H9 (cell line): ENCODE results near the gene TRIM52. TPM values are rescaled to one million over a fixed set of nuclear protein-coding genes. Genes with fewer than 3 reads are reported as not detected.
"Not testable (repeated sequence)": the region's sequence is repeated elsewhere in the genome, so short reads cannot be mapped to it uniquely, and the experiment has no call there.

Source experiments
- DNase-seq: peaks from one replicate; pipeline ENCODE4 v3.0.0-alpha.2; 2017
- H2AFZ ChIP-seq: one replicate; pipeline ENCODE4 v1.6.1; 2013; ENCODE audit warnings: mild to moderate bottlenecking, low read length, control low read depth, moderate library complexity
- H2AK5ac ChIP-seq: 2 replicates; pipeline ENCODE4 v1.6.1; 2013; ENCODE audit warnings: low read length, control low read depth, mixed read lengths; ENCODE audit not compliant: insufficient read length
- H2BK120ac ChIP-seq: one replicate; pipeline ENCODE4 v1.6.1; 2013; ENCODE audit warnings: low read depth, mild to moderate bottlenecking, low read length, control low read depth, inconsistent platforms; ENCODE audit not compliant: poor library complexity, severe bottlenecking
- H2BK12ac ChIP-seq: 2 replicates; pipeline ENCODE4 v1.6.1; 2013; ENCODE audit warnings: low read length, control low read depth, mixed read lengths, low read depth; ENCODE audit not compliant: insufficient read length
- H2BK15ac ChIP-seq: 2 replicates; pipeline ENCODE4 v1.6.1; 2013; ENCODE audit warnings: low read depth, low read length, control low read depth
- H2BK20ac ChIP-seq: one replicate; pipeline ENCODE4 v1.6.1; 2013; ENCODE audit warnings: low read depth, mild to moderate bottlenecking, low read length, control low read depth, inconsistent platforms; ENCODE audit not compliant: poor library complexity, severe bottlenecking
- H2BK5ac ChIP-seq: 2 replicates; pipeline ENCODE4 v1.6.1; 2013; ENCODE audit warnings: low read length, control low read depth, mixed read lengths; ENCODE audit not compliant: insufficient read length
- H3K14ac ChIP-seq: 2 replicates; pipeline ENCODE4 v1.6.1; 2013; ENCODE audit warnings: low read length, control low read depth; ENCODE audit not compliant: insufficient read depth
- H3K18ac ChIP-seq: 2 replicates; pipeline ENCODE4 v1.6.1; 2013; ENCODE audit warnings: low read depth, mild to moderate bottlenecking, mixed read lengths, low read length, control low read depth; ENCODE audit not compliant: insufficient read length
- H3K23ac ChIP-seq: 2 replicates; pipeline ENCODE4 v1.6.1; 2013; ENCODE audit warnings: low read length, control low read depth, mixed read lengths, low read depth; ENCODE audit not compliant: insufficient read length
- H3K23me2 ChIP-seq: 2 replicates; pipeline ENCODE4 v1.6.1; 2013; ENCODE audit warnings: low read depth, mild to moderate bottlenecking, mixed read lengths, low read length, control low read depth; ENCODE audit not compliant: insufficient read length, poor library complexity, severe bottlenecking
- H3K27ac ChIP-seq: 2 replicates; pipeline ENCODE4 v1.5.1; 2013; ENCODE audit warnings: low read length, control low read depth, mixed read lengths, low read depth; ENCODE audit not compliant: insufficient read length
- H3K27me3 ChIP-seq: 2 replicates; pipeline ENCODE4 v1.6.1; 2013; ENCODE audit warnings: low read length, control low read depth, inconsistent platforms; ENCODE audit not compliant: insufficient read depth
- H3K4ac ChIP-seq: 2 replicates; pipeline ENCODE4 v1.6.1; 2013; ENCODE audit warnings: low read depth, mild to moderate bottlenecking, control low read depth, inconsistent platforms, low read length, moderate library complexity
- H3K4me1 ChIP-seq: 2 replicates; pipeline ENCODE4 v1.6.1; 2013; ENCODE audit warnings: low read length, control low read depth, inconsistent platforms; ENCODE audit not compliant: insufficient read depth
- H3K4me2 ChIP-seq: 2 replicates; pipeline ENCODE4 v1.6.1; 2013; ENCODE audit warnings: low read length, control low read depth, mixed read lengths; ENCODE audit not compliant: insufficient read length, insufficient read depth
- H3K56ac ChIP-seq: 2 replicates; pipeline ENCODE4 v1.6.1; 2013; ENCODE audit warnings: low read depth, mild to moderate bottlenecking, mixed read lengths, low read length, control low read depth; ENCODE audit not compliant: insufficient read length
- H3K79me1 ChIP-seq: 2 replicates; pipeline ENCODE4 v1.6.1; 2013; ENCODE audit warnings: low read depth, mild to moderate bottlenecking, moderate library complexity, low read length, control low read depth, inconsistent platforms; ENCODE audit not compliant: insufficient read depth, poor library complexity, severe bottlenecking
- H3K79me2 ChIP-seq: 2 replicates; pipeline ENCODE4 v1.6.1; 2013; ENCODE audit warnings: low read length, control low read depth, inconsistent platforms; ENCODE audit not compliant: insufficient read depth
- H3K9ac ChIP-seq: 2 replicates; pipeline ENCODE4 v1.6.1; 2013; ENCODE audit warnings: low read length, control low read depth, mixed read lengths; ENCODE audit not compliant: insufficient read length; ENCODE audit errors: extremely low read depth
- H3K9me3 ChIP-seq: one replicate; pipeline ENCODE4 v1.6.1; 2013; ENCODE audit warnings: low read depth, low read length, inconsistent platforms; ENCODE audit not compliant: control insufficient read depth
- H3T11ph ChIP-seq: one replicate; pipeline ENCODE4 v1.6.1; 2013; ENCODE audit warnings: mild to moderate bottlenecking, low read length, control low read depth, inconsistent platforms
- H4K20me1 ChIP-seq: one replicate; pipeline ENCODE4 v1.6.1; 2013; ENCODE audit not compliant: control insufficient read depth, insufficient read length, insufficient read depth
- H4K5ac ChIP-seq: 2 replicates; pipeline ENCODE4 v1.6.1; 2013; ENCODE audit warnings: low read depth, mild to moderate bottlenecking, mixed read lengths, low read length, control low read depth; ENCODE audit not compliant: insufficient read length
- H4K8ac ChIP-seq: replicated peaks from 2 replicates; pipeline ENCODE4 v1.6.1; 2013; ENCODE audit warnings: low read length, control low read depth, mixed read lengths, low read depth; ENCODE audit not compliant: insufficient read length
- H4K91ac ChIP-seq: 2 replicates; pipeline ENCODE4 v1.6.1; 2013; ENCODE audit warnings: low read depth, mild to moderate bottlenecking, moderate library complexity, mixed read lengths, low read length, control low read depth; ENCODE audit not compliant: insufficient read length
- H3K27ac Mint-ChIP-seq, 3 experiments: 2 replicates in 2 of 3; 3 replicates in 1 of 3; pipeline ENCODE4 v1.8.0; 2020 to 2021; ENCODE audit warnings: mixed read lengths in 3 of 3, mild to moderate bottlenecking in 1 of 3, moderate library complexity in 1 of 3
- H3K27me3 Mint-ChIP-seq: 2 replicates; pipeline ENCODE4 v1.8.0; 2021; ENCODE audit warnings: low read depth, mild to moderate bottlenecking, moderate library complexity, mixed read lengths
- H3K36me3 Mint-ChIP-seq, 3 experiments: 2 replicates in 2 of 3; 3 replicates in 1 of 3; pipeline ENCODE4 v1.8.0; 2020 to 2021; ENCODE audit warnings: low read depth in 3 of 3, mixed read lengths in 3 of 3; ENCODE audit not compliant: insufficient read depth in 1 of 3
- H3K4me1 Mint-ChIP-seq, 2 experiments: 2 replicates each; pipeline ENCODE4 v1.8.0; 2020; ENCODE audit warnings: mixed read lengths in 2 of 2
- H3K4me3 Mint-ChIP-seq, 2 experiments: 2 replicates in 1 of 2; 3 replicates in 1 of 2; pipeline ENCODE4 v1.8.0; 2020 to 2021; ENCODE audit warnings: mild to moderate bottlenecking in 2 of 2, mixed read lengths in 2 of 2, moderate library complexity in 1 of 2
- H3K9me3 Mint-ChIP-seq, 2 experiments: 2 replicates in 1 of 2; 3 replicates in 1 of 2; pipeline ENCODE4 v1.8.0; 2020; ENCODE audit warnings: mild to moderate bottlenecking in 2 of 2, mixed read lengths in 2 of 2, moderate library complexity in 1 of 2
- WGBS: extraction: QIAGEN DNeasy Blood & Tissue Kit; methylation state at CpG from one replicate; pipeline ENCODE4 v1.1.7; 2013; ENCODE audit warnings: missing lambda C conversion rate, low lambda C conversion rate, mixed read lengths; ENCODE audit not compliant: insufficient read length; ENCODE audit errors: extremely low coverage; 5-methylcytosine and 5-hydroxymethylcytosine counted together
- total RNA-seq: library from RNA; stranded (reverse); gene quantifications from 2 replicates; pipeline ENCODE4 v1.2.1, GENCODE V29; 2021
- TF ChIP-seq, protein P1 (sequence below): fragments of 200-600 bp; sonication (generic); conservative IDR thresholded peaks from 3 replicates; pipeline ENCODE4 v1.8.0; 2021; ENCODE audit warnings: antibody characterized with exemption, mild to moderate bottlenecking

Gene TRIM52
- total RNA-seq, 1 experiment from 2014 or later: 5.1 TPM

DNA sequence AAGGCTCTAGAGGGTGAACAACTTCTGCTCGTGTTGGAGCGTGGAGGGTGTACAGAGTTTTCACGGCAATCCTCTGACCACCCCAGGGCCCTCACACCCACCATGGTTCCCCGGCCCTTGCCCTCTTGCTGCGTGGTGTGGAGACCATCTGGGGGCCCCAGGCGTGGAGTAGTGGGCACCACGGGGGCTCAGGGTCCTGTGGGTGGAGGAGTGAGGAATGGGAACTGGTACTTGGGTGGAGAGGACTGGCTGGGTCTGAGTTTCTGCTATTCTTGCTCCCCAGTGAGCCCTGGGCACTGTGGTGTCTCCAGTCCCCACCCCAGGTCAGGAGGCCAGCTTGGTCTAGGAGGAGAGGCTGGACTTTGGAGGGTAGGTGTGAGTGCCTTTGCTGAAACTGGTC lies 21.9 kb upstream of the TRIM52 start:
- no CpG with 5 or more reads among the region's 7 CpGs for WGBS
- Mint-ChIP-seq H3K27me3 (no peaks in the 10 kb centered on the region; the same call in 1 of the 2 replicates), H3K4me3 (peak overlapping the region; percentile 44 to 51), H3K9me3 (peaks cover 0 to 3% of the 10 kb centered on the region in 2 experiments; a peak in 2 of 5 replicates), H3K36me3 (peaks cover 12 to 32% (median 30%) of the 10 kb centered on the region in 3 experiments; a peak in 6 of 7 replicates), H3K27ac (no peak overlapping the region), H3K4me1 (peaks cover 11 to 15% of the 10 kb centered on the region in 2 experiments; a peak in 3 of 4 replicates)
- H3K56ac ChIP-seq: no peak overlapping the region
- H4K8ac ChIP-seq: no peak overlapping the region
- no peak overlapping the region for H4K5ac ChIP-seq
- no peak overlapping the region for H2AK5ac ChIP-seq
- no peaks in the 10 kb centered on the region for H3K27me3 ChIP-seq
- H3K4ac ChIP-seq: no peak overlapping the region
- H3K4me1 ChIP-seq: no peaks in the 10 kb centered on the region
- no peak overlapping the region for H2AFZ ChIP-seq
- peaks cover 9% of the 10 kb centered on the region for H3K23me2 ChIP-seq
- no peak overlapping the region for H3K4me2 ChIP-seq
- H4K91ac ChIP-seq: no peak overlapping the region
- no peaks in the 10 kb centered on the region for H3K9me3 ChIP-seq
- no peak overlapping the region for H3K23ac ChIP-seq
- H2BK12ac ChIP-seq: no peak overlapping the region
- no peak overlapping the region for H3K14ac ChIP-seq
- H2BK20ac ChIP-seq: no peak overlapping the region
- no peak for DNase-seq
- H3K9ac ChIP-seq: no peak overlapping the region
- H2BK15ac ChIP-seq: no peak overlapping the region
- no peak overlapping the region for H2BK5ac ChIP-seq
- TF ChIP-seq, protein P1, sequence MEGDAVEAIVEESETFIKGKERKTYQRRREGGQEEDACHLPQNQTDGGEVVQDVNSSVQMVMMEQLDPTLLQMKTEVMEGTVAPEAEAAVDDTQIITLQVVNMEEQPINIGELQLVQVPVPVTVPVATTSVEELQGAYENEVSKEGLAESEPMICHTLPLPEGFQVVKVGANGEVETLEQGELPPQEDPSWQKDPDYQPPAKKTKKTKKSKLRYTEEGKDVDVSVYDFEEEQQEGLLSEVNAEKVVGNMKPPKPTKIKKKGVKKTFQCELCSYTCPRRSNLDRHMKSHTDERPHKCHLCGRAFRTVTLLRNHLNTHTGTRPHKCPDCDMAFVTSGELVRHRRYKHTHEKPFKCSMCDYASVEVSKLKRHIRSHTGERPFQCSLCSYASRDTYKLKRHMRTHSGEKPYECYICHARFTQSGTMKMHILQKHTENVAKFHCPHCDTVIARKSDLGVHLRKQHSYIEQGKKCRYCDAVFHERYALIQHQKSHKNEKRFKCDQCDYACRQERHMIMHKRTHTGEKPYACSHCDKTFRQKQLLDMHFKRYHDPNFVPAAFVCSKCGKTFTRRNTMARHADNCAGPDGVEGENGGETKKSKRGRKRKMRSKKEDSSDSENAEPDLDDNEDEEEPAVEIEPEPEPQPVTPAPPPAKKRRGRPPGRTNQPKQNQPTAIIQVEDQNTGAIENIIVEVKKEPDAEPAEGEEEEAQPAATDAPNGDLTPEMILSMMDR: no peak
- no peaks in the 10 kb centered on the region for H4K20me1 ChIP-seq
- peaks cover 8% of the 10 kb centered on the region for H3K79me1 ChIP-seq
- H3T11ph ChIP-seq: no peak overlapping the region
- H2BK120ac ChIP-seq: no peak overlapping the region
- H3K18ac ChIP-seq: no peak overlapping the region
- H3K79me2 ChIP-seq: no peaks in the 10 kb centered on the region; the same call in 1 of the 2 replicates
- no peak overlapping the region for H3K27ac ChIP-seq

- WGBS: no CpG with 5 or more reads among the region's 16 CpGs
Measured at GRCh38 chr5:181282415-181282814, 21.5 kb upstream of the TRIM52 start.

More at GRCh38 chr5:181282415-181282814, 21.5 kb upstream of the TRIM52 start:
- H3K27ac ChIP-seq, H3K4me1 ChIP-seq, H4K20me1 ChIP-seq, H3K27me3 Mint-ChIP-seq, H3K9me3 Mint-ChIP-seq, H2BK12ac ChIP-seq, H3T11ph ChIP-seq, H3K4ac ChIP-seq, H3K27me3 ChIP-seq, H2BK20ac ChIP-seq, H2BK5ac ChIP-seq, H2BK120ac ChIP-seq, H3K56ac ChIP-seq, H3K27ac Mint-ChIP-seq, H4K91ac ChIP-seq, H4K8ac ChIP-seq, H3K79me1 ChIP-seq, H3K9ac ChIP-seq, H3K18ac ChIP-seq, H3K79me2 ChIP-seq, H3K14ac ChIP-seq, DNase-seq, H3K23me2 ChIP-seq, H3K23ac ChIP-seq, H2AK5ac ChIP-seq, H3K9me3 ChIP-seq, H4K5ac ChIP-seq, H2AFZ ChIP-seq, H2BK15ac ChIP-seq: not testable (repeated sequence)
- Mint-ChIP-seq H3K4me1 (peaks cover 11 to 15% of the 10 kb centered on the region in 2 experiments; a peak in 3 of 4 replicates), H3K4me3 (peak overlapping the region in 1 of 2 experiments; percentile 21; a peak in 3 of 5 replicates), H3K36me3 (peaks cover 10 to 30% (median 27%) of the 10 kb centered on the region in 3 experiments; a peak in 6 of 7 replicates)
- peak overlapping the region; percentile 83 for H3K4me2 ChIP-seq
